ENCODE data around the gene MPO. TPM values are rescaled to one million over a fixed set of nuclear protein-coding genes. Genes with fewer than 3 reads are reported as not detected.

The MPO gene
- total and polyA plus RNA-seq, 9 of the 15 experiments (the other 6 are each of a cell fraction or from before 2014, with no cell fraction given), result 0.04 to 0.47 (median 0.39) TPM; not detected in 6

DNA sequence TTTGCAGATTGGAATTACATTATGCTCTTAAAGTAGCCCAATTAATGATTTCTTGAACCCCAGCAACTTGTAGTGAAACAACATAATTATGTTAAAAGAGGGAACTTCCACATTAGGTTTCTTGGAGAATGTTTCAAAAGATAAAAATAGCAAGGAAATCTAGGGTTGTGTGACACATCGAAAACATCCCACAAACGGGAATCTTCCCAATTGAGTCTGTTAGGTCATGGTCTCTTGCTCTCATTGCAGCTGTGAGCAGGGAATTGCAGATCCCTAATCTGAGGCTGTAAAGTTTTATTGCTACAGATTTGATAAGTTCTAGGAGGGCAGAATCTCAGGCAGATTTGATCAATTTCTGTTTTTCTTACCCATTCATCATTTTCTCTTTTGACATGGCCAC lies 49.1 kb downstream of the MPO start (continued):
- TF ChIP-seq AFF4 (CRISPR knock-in tag; IDR thresholded peaks at IDR 0.05), result no peak

- Histone ChIP-seq H3K9ac (ENCODE audit: insufficient read depth in 1 of 2, low read depth in 2 of 2, low read length in 2 of 2) (no peak overlapping the region), H3K27me3 (ENCODE audit: control insufficient read depth in 2 of 2, insufficient read depth in 2 of 2, low read length in 2 of 2) (peaks cover 0 to 5% of the 10 kb centered on the region in 2 experiments; a peak in 1 of 5 replicates), H3K36me3 (ENCODE audit: control insufficient read depth, insufficient read depth, low read length) (no peaks in the 10 kb centered on the region), H3K4me3 (no peak overlapping the region), H3K27ac (ENCODE audit: extremely low read depth, low read depth, low read length) (no peak overlapping the region), H4K20me1 (replicated peaks; ENCODE audit: control insufficient read depth, insufficient read depth, low read length) (no peaks in the 10 kb centered on the region), H3K9me3 (replicated peaks; ENCODE audit: control insufficient read depth, insufficient read depth, low read depth, low read length) (no peaks in the 10 kb centered on the region), H3K79me2 (ENCODE audit: control insufficient read depth, insufficient read depth, low read length) (no peaks in the 10 kb centered on the region), H3K4me1 (replicated peaks in 1 of 2; ENCODE audit: control insufficient read depth in 2 of 2, insufficient read depth in 2 of 2, low read length in 2 of 2) (peaks cover 0 to 12% of the 10 kb centered on the region in 2 experiments; a peak in 3 of 5 replicates), H3K4me2 (ENCODE audit: insufficient read depth, low read length) (no peak overlapping the region), H3K9me1 (ENCODE audit: control insufficient read depth, insufficient read depth, low read length) (no peaks in the 10 kb centered on the region), H2AFZ (ENCODE audit: low read depth, low read length) (no peak overlapping the region)
- in situ Hi-C loops (cut with MboI) (no loop called here), intact Hi-C loops (cut with micrococcal nuclease) (no loop called here)
- DNase-seq (ENCODE audit: extremely low read depth in 1 of 4, low spot score in 3 of 4) (no peak), ATAC-seq (no peak), FAIRE-seq (no peak)
- ChIA-PET POLR2A (interaction anchor here (0.6 to 1.3 kb wide), 3 partner anchors 8 to 133 kb away, joined by 3 to 4 read pairs (median 3); partner anchors contain the start of gene LPO), CTCF (ENCODE audit: low intra/inter-chr PET ratio) (no interaction called here)
- no TSS peak for BruUV-seq (replicated peaks)
- WGBS (ENCODE audit: insufficient coverage, low coverage, missing lambda C conversion rate), result 47% methylated on average over 4 of the region's 4 CpGs
- peak; percentile 35; the same call in 1 of the 2 replicates for TF ChIP-seq CEBPB (tag; IDR thresholded peaks at IDR 0.05)
- TF ChIP-seq, protein P1, sequence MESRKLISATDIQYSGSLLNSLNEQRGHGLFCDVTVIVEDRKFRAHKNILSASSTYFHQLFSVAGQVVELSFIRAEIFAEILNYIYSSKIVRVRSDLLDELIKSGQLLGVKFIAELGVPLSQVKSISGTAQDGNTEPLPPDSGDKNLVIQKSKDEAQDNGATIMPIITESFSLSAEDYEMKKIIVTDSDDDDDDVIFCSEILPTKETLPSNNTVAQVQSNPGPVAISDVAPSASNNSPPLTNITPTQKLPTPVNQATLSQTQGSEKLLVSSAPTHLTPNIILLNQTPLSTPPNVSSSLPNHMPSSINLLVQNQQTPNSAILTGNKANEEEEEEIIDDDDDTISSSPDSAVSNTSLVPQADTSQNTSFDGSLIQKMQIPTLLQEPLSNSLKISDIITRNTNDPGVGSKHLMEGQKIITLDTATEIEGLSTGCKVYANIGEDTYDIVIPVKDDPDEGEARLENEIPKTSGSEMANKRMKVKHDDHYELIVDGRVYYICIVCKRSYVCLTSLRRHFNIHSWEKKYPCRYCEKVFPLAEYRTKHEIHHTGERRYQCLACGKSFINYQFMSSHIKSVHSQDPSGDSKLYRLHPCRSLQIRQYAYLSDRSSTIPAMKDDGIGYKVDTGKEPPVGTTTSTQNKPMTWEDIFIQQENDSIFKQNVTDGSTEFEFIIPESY (CRISPR knock-in tag; IDR thresholded peaks at IDR 0.05), result no peak
Observed at GRCh38 chr17:58229881-58230280, 50.9 kb downstream of the MPO start.
